ENCODE data around the gene TRIM39. TPM values are rescaled to one million over a fixed set of nuclear protein-coding genes. Genes with fewer than 3 reads are reported as not detected.

The TRIM39 gene
- polyA plus RNA-seq, 4 donors: 8.9 to 12.0 (median 9.4) TPM

Other genes with a start within 250 kb of the TRIM39 start
- gene TRIM31, start 213.8 kb upstream of the TRIM39 start, polyA plus RNA-seq: 10 to 100 TPM in 3 of 4 donors, 1 to 10 TPM in 1; 5.2 to 41.6 (median 32.7) TPM
- 10 to 100 TPM in 2 of 4 donors, 1 to 10 TPM in 2; 1.6 to 19.5 (median 9.1) TPM for gene TRIM40, start 190.8 kb upstream of the TRIM39 start, polyA plus RNA-seq
- gene TRIM10, start 165.7 kb upstream of the TRIM39 start, polyA plus RNA-seq: 1 to 10 TPM; 1.4 to 6.4 (median 5.4) TPM
- 100 to 1,000 TPM in 1 of 4 donors, 10 to 100 TPM in 3; 26.1 to 122 (median 63.3) TPM for gene TRIM15, start 163.4 kb upstream of the TRIM39 start, polyA plus RNA-seq
- gene TRIM26, start 113.5 kb upstream of the TRIM39 start, polyA plus RNA-seq: 10 to 100 TPM; 47.7 to 57.6 (median 52.8) TPM
- 100 to 1,000 TPM in 1 of 4 donors, 10 to 100 TPM in 3; 71.1 to 100 (median 85.2) TPM for gene RPP21, start 18.2 kb downstream of the TRIM39 start, polyA plus RNA-seq
- gene HLA-E, start 162.6 kb downstream of the TRIM39 start, polyA plus RNA-seq: 100 to 1,000 TPM in 3 of 4 donors, 10 to 100 TPM in 1; 72.5 to 494 (median 229) TPM
- gene GNL1, start 229.6 kb downstream of the TRIM39 start, polyA plus RNA-seq: 10 to 100 TPM; 25.9 to 56.7 (median 43.1) TPM
- gene PRR3, start 230.4 kb downstream of the TRIM39 start, polyA plus RNA-seq: 10 to 100 TPM in 1 of 4 donors, 1 to 10 TPM in 3; 3.6 to 15.2 (median 5.1) TPM
- 10 to 100 TPM; 30.0 to 76.5 (median 38.8) TPM for gene ABCF1, start 244.5 kb downstream of the TRIM39 start, polyA plus RNA-seq